Tibial nerve (tissue), 4 donors: Measurements from ENCODE around the gene APOA1. TPM values are rescaled to one million over a fixed set of nuclear protein-coding genes. Genes with fewer than 3 reads are reported as not detected.

ENCODE experiments used
- DNase-seq, 2 donors: peaks; one replicate each; pipeline ENCODE4 v3.0.0-alpha.2; 2019; ENCODE audit warnings: low spot score in 2 of 2
- H3K27ac ChIP-seq, 4 donors: fragments of 200-600 bp; sonication (generic) in 3 of 4; one replicate each; pipeline ENCODE4 v1.5.1; 2017 to 2019; ENCODE audit warnings: mild to moderate bottlenecking in 1 of 4
- H3K27me3 ChIP-seq, 2 donors: fragments of 200-600 bp; sonication (generic) in 1 of 2; one replicate each; pipeline versions ENCODE4 v1.5.1 to v1.6.0; 2017 to 2019
- H3K36me3 ChIP-seq, 3 donors: fragments of 200-600 bp; sonication (generic); one replicate each; pipeline ENCODE4 v1.5.1; 2018 to 2019
- H3K4me1 ChIP-seq, 4 donors: fragments of 200-600 bp; sonication (generic) in 3 of 4; one replicate each; pipeline ENCODE4 v1.5.1; 2017 to 2019
- H3K4me3 ChIP-seq, 4 donors: fragments of 200-600 bp; sonication (generic) in 3 of 4; one replicate each; pipeline ENCODE4 v1.5.1; 2017 to 2019; ENCODE audit warnings: mild to moderate bottlenecking in 1 of 4, moderate library complexity in 1 of 4
- H3K9me3 ChIP-seq, 4 donors: fragments of 200-600 bp; sonication (generic) in 3 of 4; one replicate each; pipeline ENCODE4 v1.5.1; 2017 to 2019
- CTCF ChIP-seq, 5 experiments: fragments of 200-600 bp in 3 of 5; fragments of 450-650 bp in 2 of 5; sonication (generic) in 3 of 5; IDR thresholded peaks; one replicate each; pipeline ENCODE4 v1.5.1; 2016 to 2019; ENCODE audit warnings: antibody characterized with exemption in 5 of 5, mild to moderate bottlenecking in 3 of 5, moderate library complexity in 2 of 5
- EP300 ChIP-seq, 2 donors: sonication (generic); formaldehyde crosslinking; IDR thresholded peaks; one replicate each; pipeline ENCODE4 v1.6.1; 2017; ENCODE audit warnings: antibody characterized with exemption in 2 of 2, mild to moderate bottlenecking in 1 of 2
- POLR2A ChIP-seq, 2 donors: fragments of 450-650 bp; IDR thresholded peaks; one replicate each; pipeline ENCODE4 v1.6.1; 2017; ENCODE audit warnings: antibody characterized with exemption in 2 of 2, mild to moderate bottlenecking in 2 of 2, moderate library complexity in 2 of 2
- WGBS, 2 donors: methylation state at CpG; one replicate each; pipeline ENCODE4 v1.1.5; 2018; 5-methylcytosine and 5-hydroxymethylcytosine counted together
- total RNA-seq, 4 donors: library from RNA; depleted of rRNA; stranded (reverse); fragments of >200 nt; gene quantifications; one replicate each; pipeline ENCODE4 v1.1.0, GENCODE V29; 2016

Gene APOA1
- total RNA-seq, 4 donors from 2014 or later = 4.1 to 8.4 (median 6.5) TPM

- TF ChIP-seq POLR2A (IDR thresholded peaks at IDR 0.05) = no peak
- TF ChIP-seq CTCF (IDR thresholded peaks at IDR 0.05) = no peak
- no peak for TF ChIP-seq EP300 (IDR thresholded peaks at IDR 0.05)
- peaks cover 0 to 99% (median 21%) of the 10 kb centered on the region in 3 donors for H3K36me3 ChIP-seq
- H3K27ac ChIP-seq = no peak overlapping the region
- no peak for DNase-seq
- no peaks in the 10 kb centered on the region for H3K27me3 ChIP-seq
- H3K4me1 ChIP-seq = peaks cover 0 to 4% (median 0%) of the 10 kb centered on the region in 4 donors
- no peak overlapping the region for H3K4me3 ChIP-seq
- WGBS, 2 donors = 87 to 91% methylated on average over 6 of the region's 6 CpGs
- no peaks in the 10 kb centered on the region for H3K9me3 ChIP-seq
Measured at GRCh38 chr11:116866804-116867455, 29.5 kb upstream of the APOA1 start.

DNA sequence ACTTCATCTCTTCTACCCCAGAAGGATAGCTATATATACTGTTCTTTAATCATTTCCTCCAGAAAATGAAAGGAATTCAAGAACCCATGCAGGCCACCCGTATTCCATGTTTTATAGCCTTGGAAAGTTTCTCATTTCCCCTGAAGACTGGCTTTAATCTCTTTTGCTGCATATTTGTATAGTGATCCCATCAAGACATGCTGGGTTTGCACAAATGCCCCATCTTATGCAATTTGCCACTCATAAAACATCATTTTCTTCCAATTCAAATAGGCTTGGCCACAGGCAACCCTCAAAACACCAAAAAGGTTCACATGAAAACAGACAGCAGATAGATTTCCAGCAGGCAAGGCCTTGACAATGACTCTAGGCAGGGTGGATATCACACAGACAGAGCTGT is 28.3 kb upstream of the APOA1 start:
- no peak for DNase-seq
- H3K9me3 ChIP-seq = no peaks in the 10 kb centered on the region
- WGBS, 2 donors = 41 to 62% methylated on average over 1 of the region's 1 CpG
- H3K27ac ChIP-seq = no peak overlapping the region
- TF ChIP-seq POLR2A (IDR thresholded peaks at IDR 0.05) (no peak), CTCF (IDR thresholded peaks at IDR 0.05) (no peak), EP300 (IDR thresholded peaks at IDR 0.05) (no peak)
- no peaks in the 10 kb centered on the region for H3K4me1 ChIP-seq
- no peak overlapping the region for H3K4me3 ChIP-seq
- H3K36me3 ChIP-seq = peaks cover 0 to 99% (median 21%) of the 10 kb centered on the region in 3 donors
- no peaks in the 10 kb centered on the region for H3K27me3 ChIP-seq

DNA sequence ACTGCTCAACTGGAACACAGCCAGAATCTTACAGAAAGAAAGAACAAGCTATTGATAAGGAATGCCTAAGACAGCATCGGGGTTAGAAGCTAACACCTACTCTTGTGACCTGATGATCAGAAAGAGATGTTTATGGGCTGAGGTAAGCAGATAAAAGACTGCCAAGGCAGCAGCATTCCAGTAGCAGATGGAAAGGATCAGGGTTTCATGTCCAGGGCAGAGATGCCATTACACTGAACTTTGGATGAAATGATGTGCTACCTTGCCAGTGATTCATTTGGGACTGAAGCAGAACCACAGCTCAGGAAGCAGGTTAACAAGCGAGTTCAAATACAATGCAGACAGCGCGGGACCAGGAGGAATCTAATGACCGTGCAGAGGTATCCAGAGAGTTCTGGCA is 27.1 kb upstream of the APOA1 start:
- H3K9me3 ChIP-seq = no peaks in the 10 kb centered on the region
- no peak overlapping the region for H3K4me3 ChIP-seq
- no peak for DNase-seq
- TF ChIP-seq EP300 (IDR thresholded peaks at IDR 0.05) = no peak
- TF ChIP-seq CTCF (IDR thresholded peaks at IDR 0.05) = no peak
- TF ChIP-seq POLR2A (IDR thresholded peaks at IDR 0.05) = no peak
- H3K27me3 ChIP-seq = no peaks in the 10 kb centered on the region
- WGBS, 2 donors = 90 to 94% methylated on average over 5 of the region's 5 CpGs
- H3K4me1 ChIP-seq = no peaks in the 10 kb centered on the region
- H3K36me3 ChIP-seq = peaks cover 0 to 99% (median 20%) of the 10 kb centered on the region in 3 donors
- no peak overlapping the region for H3K27ac ChIP-seq

GRCh38 chr11:116862951-116863350 is 25.5 kb upstream of the APOA1 start:
- Histone ChIP-seq H3K27me3 (no peaks in the 10 kb centered on the region), H3K4me1 (no peaks in the 10 kb centered on the region), H3K4me3 (no peak overlapping the region), H3K9me3 (no peaks in the 10 kb centered on the region), H3K27ac (no peak overlapping the region), H3K36me3 (peaks cover 0 to 99% (median 18%) of the 10 kb centered on the region in 3 donors)
- WGBS, 2 donors = 89 to 96% methylated on average over 3 of the region's 3 CpGs
- TF ChIP-seq POLR2A (IDR thresholded peaks at IDR 0.05) (no peak), CTCF (IDR thresholded peaks at IDR 0.05) (no peak), EP300 (IDR thresholded peaks at IDR 0.05) (no peak)
- no peak for DNase-seq

DNA sequence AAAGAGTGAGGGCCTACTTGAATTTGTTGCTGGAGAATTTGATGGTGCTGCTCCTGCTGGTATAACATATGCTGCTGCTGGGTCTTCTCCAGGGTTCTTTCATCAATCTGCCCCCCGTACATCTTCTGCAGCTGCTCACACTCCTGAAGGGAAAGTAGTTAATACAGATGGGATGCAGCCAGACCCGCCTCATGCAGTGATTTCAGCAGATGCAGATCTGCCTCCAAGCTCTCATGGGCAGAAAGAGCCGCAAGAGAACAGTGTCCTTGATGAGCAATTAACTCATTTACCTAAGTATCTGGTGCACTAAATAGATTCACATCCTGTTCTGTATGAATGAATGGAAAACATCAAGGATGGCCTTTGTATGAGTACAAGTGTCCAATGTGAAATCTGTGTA is 24.8 kb upstream of the APOA1 start:
- H3K4me1 ChIP-seq = no peaks in the 10 kb centered on the region
- 87 to 88% methylated on average over 3 of the region's 3 CpGs for whole genome bisulfite sequencing, 2 donors
- peaks cover 0 to 99% (median 25%) of the 10 kb centered on the region in 3 donors for H3K36me3 ChIP-seq
- no peaks in the 10 kb centered on the region for H3K27me3 ChIP-seq
- TF ChIP-seq POLR2A (IDR thresholded peaks at IDR 0.05) (no peak), CTCF (IDR thresholded peaks at IDR 0.05) (no peak), EP300 (IDR thresholded peaks at IDR 0.05) (no peak)
- H3K27ac ChIP-seq = no peak overlapping the region
- DNase-seq = no peak
- no peak overlapping the region for H3K4me3 ChIP-seq
- no peaks in the 10 kb centered on the region for H3K9me3 ChIP-seq
